HL-60 (cell line): ENCODE data around the gene NSUN7.
A peak's percentile ranks its signal among the peaks of the same experiment; 100 is the strongest.

ENCODE experiments used
- CTCF ChIP-seq: IDR thresholded peaks from one replicate; pipeline ENCODE4 v1.5.1; 2011; ENCODE audit warnings: low read length, control low read depth, inconsistent platforms; ENCODE audit not compliant: insufficient read depth
- GABPA ChIP-seq: IDR thresholded peaks from 2 replicates; pipeline ENCODE4 v1.6.1; 2012; ENCODE audit warnings: low read depth
- POLR2AphosphoS5 ChIP-seq: IDR thresholded peaks from 2 replicates; pipeline ENCODE4 v1.6.1; 2012; ENCODE audit warnings: low read depth
- REST ChIP-seq: IDR thresholded peaks from 2 replicates; pipeline ENCODE4 v1.6.1; 2012; ENCODE audit warnings: low read depth; ENCODE audit not compliant: insufficient replicate concordance
- SPI1 ChIP-seq: IDR thresholded peaks from 2 replicates; pipeline ENCODE4 v1.6.1; 2012; ENCODE audit warnings: low read depth, mild to moderate bottlenecking, borderline replicate concordance

- no peak for TF ChIP-seq CTCF
- no peak for TF ChIP-seq REST
- no peak for TF ChIP-seq GABPA
- TF ChIP-seq POLR2AphosphoS5: no peak
- TF ChIP-seq SPI1: peak; percentile 36; the same call in 1 of the 2 replicates
Observed at GRCh38 chr4:40730091-40730679, 19.6 kb upstream of the NSUN7 start.
